ENCODE measurements around the gene CACNA1I.

The CACNA1I gene

DNA sequence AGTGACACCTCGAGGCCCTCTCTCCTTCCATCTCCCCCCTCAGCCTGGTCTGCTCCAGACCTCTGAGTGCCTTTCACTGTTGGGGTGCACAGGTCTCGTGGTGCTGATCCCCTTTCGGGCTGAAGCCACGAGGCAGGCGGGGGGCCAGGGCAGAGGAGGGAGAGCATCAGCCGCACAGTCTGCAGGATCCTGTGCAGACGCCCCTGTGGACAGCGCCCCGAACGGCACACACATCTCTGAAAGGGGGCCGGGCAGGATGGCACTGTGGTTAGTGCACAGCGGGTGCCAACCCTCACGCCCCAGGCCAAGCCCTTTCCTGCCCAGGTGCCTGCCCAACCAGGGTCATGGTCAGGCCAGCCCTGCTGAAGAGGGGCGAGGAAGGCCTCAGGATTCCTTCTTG, 56.7 kb downstream of the CACNA1I start:
- DNase-seq: no peak

DNA sequence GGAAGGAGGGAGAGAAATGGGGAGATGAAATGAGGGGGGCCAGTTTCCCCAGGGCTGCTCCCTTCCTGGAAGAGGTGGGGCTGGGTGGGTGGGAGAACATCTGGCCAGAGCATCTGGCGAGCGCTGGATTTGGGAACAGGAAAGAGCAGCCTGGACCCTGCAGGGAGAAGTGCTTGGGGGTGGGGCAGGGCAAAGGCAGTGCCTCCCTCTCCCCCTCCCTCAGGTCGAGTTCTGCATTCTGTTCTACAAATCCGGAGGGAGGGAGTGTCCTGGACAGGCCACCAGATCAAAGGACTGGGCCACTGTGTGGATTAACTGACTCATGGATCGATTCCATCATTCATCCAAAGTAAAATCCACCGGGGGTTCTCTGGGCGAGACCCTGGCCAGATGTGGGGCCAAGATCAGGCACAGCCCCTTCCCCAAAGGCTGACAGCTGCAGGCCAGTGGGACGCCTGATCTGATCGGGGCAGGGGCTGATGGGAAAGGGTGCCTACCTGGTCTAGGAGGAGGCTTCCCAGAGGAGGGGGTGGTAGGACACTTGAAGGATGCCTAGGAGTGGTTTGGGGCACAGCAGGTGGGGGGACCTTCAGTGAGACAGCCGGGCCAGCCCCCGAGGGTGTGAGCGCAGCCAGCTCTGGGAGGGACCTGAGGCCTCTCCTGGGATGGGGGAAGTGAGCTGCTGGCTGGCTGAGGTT, 57.5 kb downstream of the CACNA1I start:
- no peak for DNase-seq

DNA sequence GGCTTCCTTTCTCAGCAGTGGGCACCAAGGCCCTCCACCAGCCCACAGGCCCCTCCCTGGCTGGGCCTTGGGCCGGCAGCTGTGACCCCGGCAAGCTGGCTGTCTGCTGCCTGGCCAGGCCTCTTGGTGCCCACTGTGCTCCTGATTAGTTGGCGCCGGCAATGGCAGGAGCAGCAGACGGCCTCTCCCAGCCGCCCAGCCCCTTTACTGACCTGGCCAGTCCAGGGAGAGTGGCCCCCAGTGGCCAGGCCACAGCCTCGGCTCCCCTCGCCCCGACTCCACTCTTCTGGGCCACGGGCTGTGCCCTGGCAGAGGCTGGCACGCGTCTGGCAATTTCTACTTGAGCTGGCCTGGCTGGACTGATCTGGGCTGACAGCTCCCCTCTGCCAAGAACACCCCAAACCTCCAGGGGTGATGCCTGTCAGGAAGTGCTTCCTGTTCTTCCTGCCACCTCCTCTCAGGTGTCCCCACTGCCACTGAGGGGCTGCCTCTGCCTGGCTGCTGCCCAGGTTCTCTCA, 58.1 kb downstream of the CACNA1I start:
- DNase-seq: no peak

DNA sequence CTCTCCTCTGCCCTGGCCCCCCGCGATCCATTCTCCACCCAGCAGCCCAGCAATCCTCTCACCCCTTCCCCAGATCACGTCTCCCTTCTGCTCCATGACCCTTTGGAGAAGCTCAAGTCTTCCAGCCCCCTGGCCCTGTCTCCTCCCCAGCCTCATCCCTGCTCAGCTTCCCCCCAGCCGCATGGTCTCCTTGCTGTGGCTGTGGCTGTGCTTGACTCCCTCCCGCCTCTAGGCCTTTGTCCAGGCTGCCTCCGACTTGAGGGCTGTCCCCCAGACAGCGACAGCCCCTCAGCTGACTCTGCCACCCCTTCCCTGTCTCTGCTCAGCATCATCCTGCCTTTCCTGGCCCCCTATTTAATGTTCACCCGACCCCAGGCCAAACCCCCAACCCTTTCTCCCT, 59.3 kb downstream of the CACNA1I start:
- no peak for DNase-seq

DNA sequence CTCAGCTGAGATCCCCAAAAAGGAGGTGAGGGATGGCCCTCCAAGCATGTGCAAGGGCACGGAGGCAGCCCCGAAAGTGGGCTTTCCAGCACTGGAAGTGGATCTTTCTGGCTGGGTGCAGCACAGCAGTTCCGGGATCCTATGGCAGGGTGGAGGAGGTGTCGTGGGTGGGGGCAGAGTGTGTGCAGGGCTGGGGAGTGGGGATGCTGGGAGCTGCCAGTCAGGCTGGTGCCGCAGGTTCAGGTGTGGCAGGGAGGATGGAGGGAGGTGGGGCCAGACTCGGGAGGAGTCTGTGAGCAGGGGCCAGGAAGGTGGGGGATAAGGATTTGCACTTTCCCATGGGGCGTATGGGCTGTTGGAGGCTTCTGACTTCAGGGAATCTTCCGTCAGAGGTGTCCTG, 60.2 kb downstream of the CACNA1I start:
- DNase-seq: no peak

DNA sequence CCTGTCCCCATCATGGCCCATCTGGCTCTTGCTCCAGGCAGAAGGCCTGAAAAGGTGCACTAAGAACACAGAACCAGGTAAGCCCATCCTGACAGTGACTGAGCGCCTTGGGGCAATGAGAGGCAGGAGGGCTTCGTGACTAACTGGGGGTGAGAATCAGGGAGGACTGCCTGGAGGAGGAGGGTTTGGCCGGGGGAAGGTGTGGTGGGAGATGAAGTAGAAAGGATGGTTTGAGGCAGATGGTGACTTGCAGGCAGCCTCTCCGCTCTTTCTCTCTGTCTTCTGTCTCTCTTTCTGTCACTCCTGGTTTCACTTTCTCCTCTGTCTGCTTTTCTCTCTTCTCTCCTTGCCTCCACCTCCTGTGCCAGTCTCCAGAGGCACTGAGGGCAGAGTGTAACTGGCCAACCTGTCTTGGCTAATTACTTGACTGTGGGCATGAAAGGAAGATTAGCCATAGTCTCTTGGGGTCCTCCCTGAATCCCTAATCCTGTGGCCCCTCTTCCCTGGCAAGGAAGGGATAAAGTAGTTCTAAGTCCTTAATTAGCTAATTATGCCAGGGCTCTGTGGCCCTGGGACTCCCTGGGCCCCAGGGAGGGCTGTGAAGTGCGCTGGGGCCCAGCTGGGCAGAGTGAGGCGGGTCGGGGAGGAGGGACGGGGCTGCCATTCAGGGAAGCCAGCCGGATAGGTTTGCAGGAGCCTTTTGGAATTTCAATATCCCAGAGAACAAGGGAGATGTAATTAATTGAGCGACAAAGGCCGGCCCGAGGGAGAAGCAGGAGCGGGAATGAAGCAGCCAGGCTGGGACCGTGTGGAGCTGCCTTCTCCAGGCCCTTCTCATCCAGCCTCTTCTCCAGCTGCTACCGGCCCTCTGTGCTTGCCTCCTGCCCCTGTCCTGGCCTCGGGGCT, 61.1 kb downstream of the CACNA1I start:
- no peak for DNase-seq

DNA sequence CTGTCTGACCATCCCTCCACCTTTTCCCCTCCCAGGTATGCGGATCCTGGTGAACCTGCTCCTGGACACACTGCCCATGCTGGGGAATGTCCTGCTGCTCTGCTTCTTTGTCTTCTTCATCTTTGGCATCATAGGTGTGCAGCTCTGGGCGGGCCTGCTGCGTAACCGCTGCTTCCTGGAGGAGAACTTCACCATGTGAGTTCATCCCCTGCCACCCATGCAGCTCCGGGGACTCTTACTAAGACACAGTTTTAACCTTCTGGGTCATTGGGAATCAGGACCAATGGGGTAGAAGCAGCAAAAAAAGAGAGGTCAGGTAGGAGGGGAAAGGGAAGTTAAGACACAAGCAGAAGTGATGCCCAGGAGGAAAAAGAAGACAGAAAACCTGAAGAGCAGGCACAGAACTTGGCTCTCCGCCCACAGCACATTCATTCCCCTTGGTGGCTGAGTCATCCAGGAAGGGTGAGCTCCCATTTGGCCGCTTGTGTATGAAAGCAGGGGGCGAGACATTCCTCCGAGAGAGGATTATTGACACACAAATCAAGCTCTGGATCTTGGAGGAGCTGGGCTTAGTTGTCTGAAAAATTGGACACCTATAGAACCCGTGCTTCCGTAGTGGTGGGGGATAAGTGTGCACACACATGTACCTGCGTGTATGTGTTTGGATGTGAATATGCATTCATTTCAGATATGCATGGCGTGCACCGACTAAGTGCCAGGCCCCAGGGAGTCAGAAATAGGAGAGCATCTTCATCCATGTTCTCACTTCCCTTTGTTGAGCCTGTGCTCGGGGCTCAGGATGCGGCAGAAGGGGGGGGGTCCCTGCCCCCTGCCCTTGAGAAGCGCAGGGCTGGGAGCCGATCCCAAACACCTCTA, 64.2 kb downstream of the CACNA1I start:
- no peak for DNase-seq

DNA sequence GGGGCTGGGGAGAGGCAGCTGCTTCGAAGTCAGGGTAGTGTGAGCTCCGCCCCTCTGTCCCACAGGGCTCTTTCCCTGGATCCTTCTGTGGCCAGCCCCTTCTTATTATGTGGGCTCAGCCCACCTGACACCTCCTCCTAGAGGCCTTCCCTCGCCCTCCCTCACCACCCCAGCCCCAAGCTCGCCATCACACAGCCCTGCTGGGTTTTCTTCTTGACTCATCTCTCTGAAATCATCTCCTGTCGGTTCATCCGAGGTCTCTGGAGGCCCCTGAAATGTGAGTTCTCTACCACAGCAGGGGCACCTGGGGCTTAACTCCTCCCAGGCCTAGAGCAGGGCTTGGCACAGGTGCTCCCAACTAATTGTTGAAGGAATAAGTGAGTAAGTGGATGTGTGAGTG, 65.2 kb downstream of the CACNA1I start:
- DNase-seq: no peak

DNA sequence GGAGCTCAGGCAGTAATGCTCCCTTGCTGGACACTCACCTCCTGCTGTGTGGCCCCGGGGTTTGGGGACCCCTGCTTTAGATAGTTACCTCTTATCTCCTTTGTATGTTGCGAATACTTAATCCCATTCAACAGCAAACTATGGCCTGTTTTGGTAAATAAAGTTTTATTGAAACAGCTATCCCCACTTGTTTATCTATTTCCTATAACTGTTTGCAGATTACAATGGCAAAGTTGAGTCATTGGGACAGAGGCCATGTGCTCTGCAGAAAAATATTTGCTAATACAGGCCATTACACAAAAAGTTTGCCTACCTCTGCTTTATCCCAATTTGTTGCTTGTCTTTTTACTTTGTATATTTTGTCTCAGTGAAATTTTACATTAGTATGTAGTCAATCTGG, 68.4 kb downstream of the CACNA1I start:
- no peak for DNase-seq

DNA sequence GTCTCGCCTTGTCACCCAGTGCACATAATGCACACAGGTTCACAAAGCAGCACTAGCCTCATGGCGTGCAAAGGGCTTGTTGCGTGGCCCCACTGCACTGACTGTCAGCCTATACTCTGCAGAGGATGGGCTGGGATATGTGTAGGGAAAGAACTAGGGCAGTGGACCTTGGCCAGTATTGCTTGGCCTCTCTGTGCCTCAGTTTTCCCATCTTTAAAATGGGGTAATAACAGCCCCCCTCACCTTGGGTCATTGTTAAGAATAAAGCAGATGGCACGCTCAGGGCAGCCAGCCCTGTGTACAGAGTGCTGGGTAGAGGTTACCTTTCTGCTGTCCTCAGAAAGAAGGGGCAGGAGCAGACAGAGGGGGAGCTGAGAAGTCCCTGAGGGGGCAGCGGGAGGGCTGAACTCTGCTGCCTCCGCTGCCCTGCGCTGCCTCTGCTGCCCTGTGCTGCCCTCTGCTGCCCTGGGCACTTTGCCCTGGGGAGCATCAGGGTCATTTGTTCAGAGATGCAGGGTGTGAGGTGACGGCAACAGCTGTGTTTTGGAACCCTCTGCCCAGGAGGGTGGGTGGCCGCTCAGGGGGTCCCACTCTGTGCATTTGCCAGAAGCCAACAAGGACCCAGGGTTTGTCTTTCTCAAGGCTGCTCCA, 71.2 kb downstream of the CACNA1I start:
- DNase-seq: no peak

DNA sequence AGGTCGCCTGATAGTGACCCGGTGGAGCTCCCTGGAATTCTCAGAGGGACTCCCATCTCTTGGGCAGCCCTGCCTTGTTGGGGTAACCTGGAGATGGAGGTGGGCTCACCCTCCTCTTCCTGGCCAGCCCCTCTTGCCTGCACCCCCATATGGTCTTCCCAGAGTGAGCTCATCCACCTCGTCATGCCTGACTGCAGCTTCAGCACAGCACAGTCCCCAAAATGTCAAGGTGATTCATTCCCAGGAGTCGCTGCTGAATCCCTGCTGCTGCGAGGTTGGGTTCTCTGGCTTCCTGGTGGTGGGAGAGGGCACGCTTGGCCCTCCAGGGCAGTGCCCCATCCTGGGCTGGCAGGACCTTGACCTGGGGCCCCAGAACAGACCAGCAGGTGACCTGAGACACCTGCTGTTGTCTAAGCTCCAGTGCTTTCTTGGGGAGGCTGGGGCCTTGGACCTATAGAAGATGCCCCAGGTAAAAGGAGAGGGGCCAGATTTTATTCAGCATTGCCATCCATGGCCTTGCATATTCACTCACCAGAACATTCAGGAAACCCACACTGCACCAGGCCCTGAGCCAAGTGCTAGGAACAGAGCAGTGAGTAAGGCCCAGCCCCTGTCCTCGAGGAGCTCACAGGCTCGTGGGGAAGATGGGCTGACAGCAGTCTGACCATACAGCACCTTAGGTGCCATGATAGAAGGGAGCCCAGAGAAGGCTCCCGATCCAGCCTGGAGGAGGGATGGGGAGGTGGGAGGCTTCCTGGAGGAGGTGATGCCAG, 72.9 kb downstream of the CACNA1I start:
- DNase-seq: no peak

DNA sequence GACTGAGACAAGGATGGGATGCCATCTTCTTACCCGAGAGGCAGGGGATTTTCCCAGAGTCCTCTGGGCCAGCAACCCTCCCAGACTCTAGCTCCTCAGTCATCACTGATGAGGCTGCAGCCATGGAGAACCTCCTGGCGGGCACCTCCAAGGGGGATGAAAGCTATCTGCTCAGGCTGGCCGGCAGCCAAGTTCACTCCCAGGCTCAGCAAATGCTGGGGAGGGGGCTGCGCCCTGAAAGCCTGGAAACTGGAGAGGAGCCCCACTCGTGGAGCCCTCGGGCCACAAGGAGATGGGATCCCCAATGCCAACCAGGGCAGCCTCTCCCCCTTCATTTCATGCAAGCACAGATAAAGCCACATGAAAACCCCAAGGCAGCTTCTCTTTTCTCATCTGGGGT, 75.0 kb downstream of the CACNA1I start:
- DNase-seq: no peak

DNA sequence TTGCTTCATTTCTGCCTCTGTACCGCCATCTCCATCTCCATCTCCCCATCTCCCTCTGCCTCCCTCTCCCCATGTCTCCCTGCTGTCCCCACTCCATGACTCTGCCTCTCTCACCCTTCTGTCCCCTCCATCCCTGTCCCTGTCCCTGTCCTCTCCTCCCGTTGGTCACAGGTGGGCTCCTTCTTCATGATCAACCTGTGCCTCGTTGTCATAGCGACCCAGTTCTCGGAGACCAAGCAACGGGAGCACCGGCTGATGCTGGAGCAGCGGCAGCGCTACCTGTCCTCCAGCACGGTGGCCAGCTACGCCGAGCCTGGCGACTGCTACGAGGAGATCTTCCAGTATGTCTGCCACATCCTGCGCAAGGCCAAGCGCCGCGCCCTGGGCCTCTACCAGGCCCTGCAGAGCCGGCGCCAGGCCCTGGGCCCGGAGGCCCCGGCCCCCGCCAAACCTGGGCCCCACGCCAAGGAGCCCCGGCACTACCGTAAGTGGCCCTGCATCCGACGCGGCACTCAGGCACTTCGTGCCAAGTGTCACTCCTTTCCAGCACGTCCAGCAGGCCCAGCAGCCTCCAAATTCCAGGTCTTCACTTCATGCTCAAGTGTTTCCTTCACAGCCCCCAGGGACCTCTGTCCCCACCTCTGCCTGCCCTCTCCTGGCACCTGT, 76.0 kb downstream of the CACNA1I start:
- DNase-seq: no peak

DNA sequence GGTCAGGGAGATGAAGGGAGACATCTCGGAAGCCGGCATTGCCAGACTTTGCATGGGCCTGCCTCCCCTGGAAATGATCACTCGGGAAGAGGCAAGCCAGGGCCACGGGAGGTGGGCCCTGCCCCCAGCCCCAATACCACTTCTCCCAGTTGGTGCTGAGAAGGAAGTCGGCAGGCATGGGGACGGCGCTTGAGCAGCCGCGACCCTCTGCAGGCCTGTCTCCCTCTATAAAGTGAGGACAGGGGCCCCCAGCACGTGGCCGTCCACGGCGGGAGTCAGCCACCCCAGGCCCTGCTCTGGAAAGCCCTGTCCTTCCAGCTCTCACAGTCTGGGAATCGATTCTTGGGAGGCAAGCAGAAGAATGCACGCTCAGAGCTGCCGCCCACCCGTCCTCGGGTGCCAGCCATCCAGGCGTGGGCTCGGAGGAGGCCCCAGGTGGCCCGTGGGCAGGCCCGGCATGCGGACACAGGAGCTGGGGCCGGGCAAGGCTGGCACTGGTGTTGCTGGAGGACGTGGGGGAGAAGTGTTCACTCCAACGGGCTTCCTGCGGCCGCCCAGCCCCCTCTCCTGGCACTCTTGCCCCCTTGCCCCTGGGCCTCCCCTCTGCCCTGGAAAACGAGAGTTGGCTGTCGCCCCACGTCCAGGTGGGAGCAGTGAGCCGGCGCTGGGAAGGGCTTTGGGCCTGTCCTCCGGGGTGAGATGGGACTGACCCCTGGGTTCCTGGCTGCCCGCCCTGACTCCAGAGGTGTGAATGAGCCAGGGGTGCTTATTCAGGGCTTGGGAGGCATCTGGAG, 77.5 kb downstream of the CACNA1I start:
- DNase-seq: no peak

DNA sequence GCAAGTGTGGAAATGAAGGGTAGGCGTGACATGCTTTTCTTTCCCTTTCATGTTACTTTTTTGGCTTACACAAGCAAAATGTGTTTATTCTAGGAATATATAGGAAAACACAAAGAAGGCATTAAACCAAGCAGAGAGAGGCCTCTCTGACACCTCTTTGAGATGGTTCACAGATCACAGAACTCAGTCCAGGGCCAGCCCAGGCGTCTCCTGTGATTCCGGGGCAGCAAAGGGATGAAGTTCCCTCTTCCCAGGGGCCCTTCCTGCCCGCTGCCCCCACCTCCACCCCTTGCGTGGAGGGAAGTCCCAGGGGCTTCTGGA, 78.0 kb downstream of the CACNA1I start:
- no peak for DNase-seq

DNA sequence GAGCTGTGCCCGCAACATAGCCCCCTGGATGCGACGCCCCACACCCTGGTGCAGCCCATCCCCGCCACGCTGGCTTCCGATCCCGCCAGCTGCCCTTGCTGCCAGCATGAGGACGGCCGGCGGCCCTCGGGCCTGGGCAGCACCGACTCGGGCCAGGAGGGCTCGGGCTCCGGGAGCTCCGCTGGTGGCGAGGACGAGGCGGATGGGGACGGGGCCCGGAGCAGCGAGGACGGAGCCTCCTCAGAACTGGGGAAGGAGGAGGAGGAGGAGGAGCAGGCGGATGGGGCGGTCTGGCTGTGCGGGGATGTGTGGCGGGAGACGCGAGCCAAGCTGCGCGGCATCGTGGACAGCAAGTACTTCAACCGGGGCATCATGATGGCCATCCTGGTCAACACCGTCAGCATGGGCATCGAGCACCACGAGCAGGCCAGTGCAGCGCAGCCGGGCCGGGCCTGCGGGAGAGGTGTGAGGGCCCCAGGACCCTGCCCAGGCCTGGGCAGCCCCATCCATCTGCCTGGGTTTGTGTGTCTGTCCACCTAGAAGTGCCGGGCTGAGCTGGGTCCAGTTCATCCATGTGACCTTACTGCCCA, 79.0 kb downstream of the CACNA1I start:
- DNase-seq: no peak

DNA sequence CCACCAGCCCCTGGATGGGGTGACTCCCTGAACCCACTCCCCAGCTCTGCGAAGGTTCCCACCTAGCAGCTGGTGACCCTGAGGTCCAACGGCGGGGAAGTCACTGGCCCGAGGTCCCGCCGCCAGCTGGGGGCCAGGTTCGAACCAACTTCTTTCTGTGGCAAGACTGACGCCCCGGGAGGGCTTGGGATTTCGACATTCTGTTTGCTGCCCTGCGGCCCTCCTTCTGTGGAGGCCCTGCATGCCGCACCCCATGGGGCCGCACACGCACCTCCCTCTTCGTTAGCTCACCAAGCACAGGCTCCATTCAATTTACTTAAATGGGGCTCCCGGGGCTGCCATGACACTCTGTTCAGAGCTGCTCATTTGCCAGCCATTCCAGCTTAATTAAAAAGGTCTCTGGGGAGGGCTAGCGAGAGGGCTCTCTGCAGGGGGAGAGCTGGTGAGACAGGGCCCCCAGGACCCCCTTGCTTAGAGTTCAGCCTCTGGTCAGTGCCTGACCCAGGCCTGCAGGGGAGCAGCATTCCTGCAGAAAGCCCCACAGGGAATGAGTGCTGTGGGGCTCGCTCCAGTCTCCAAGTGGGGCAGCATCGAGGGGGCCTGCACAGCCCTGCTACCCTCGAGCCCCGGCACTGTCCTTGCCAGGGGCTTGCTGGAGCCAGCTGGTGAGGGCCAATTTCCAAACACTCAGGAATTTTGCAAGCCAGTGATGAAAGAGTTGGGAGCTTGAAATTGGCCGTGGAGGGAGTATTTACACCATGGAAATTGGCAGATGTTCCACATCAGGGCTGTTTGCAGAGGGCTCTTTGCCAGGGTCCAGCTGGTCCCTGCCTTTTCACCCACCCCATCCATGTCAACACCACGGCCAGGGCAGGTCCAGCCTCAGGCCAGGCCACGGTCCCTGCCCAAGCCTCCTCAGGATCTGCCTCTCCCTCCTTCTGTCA, 80.8 kb downstream of the CACNA1I start:
- DNase-seq: peak; percentile 48

DNA sequence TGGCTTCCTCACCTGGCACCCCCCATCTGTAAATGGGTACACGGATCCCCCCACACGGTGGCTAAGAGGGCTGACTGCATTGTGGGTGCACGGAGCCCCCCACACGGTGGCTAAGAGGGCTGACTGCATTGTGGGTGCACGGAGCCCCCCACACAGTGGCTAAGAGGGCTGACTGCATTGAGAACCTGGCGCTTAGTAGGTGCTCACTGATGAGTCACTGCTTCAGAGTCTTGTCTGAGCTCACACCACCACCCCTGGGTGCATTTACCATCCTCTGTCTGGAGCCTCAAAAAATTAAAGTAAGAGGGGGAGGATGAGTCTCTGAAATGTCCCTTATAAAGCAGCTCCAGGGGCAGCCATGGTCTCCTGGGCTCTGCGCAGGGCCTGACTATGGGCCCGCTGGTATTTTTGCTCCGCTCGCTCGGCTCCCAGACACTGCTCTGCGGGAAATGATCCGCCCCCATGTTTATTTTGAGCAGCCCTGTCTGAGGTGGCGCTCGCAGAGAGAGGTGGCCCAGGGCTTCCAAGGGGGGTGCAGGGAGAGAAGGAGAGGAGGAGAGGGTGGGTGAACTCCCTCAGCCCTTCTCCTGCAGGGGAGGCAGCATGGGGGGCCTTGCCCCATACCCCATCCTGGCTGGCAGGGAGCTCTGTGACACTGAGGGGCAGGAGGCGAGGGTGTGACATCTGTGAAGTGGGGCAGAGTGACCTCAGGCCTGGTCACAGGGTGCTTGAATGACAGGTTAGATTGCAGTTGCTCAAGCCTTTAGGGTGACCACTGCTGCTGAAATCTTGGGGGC, 82.6 kb downstream of the CACNA1I start:
- no peak for DNase-seq

Measured in right hindlimb (tissue), 1 donor.